ENCODE data around the gene ZNF322.
"Not testable (repeated sequence)": the region's sequence is repeated elsewhere in the genome, so short reads cannot be mapped to it uniquely, and the experiment has no call there.

Gene ZNF322, protein sequence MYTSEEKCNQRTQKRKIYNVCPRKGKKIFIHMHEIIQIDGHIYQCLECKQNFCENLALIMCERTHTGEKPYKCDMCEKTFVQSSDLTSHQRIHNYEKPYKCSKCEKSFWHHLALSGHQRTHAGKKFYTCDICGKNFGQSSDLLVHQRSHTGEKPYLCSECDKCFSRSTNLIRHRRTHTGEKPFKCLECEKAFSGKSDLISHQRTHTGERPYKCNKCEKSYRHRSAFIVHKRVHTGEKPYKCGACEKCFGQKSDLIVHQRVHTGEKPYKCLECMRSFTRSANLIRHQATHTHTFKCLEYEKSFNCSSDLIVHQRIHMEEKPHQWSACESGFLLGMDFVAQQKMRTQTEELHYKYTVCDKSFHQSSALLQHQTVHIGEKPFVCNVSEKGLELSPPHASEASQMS

GRCh38 chr6:26659042-26659999 lies at the start of gene ZNF322:
ZNF322 (minus strand) TSS chr6:26659746; CDS start chr6:26638553, 21,193 bp downstream.
- peak within 1 kb of the TSS; percentile 75 to 96 for H3K4me3 ChIP-seq (ENCODE audit: low read depth in 1 of 2, low read length in 2 of 2)
- H3K9me3 ChIP-seq (ENCODE audit: control insufficient read depth in 1 of 2, low read length in 2 of 2): no peaks in the 10 kb centered on the region
- peak within 1 kb of the TSS; percentile 67 for H3K27ac ChIP-seq (ENCODE audit: low read depth, low read length)
- peaks cover 14 to 24% of the 10 kb centered on the region in 2 donors for H3K4me1 ChIP-seq (ENCODE audit: control insufficient read depth in 1 of 2, insufficient read depth in 2 of 2, low read length in 2 of 2)
- no peaks in the 10 kb centered on the region for H3K27me3 ChIP-seq (ENCODE audit: control insufficient read depth in 1 of 2, insufficient read depth in 2 of 2, low read length in 2 of 2)
- H3K9ac ChIP-seq (ENCODE audit: low read depth in 1 of 2, low read length in 2 of 2): peak within 1 kb of the TSS; percentile 78 to 79
- H3K36me3 ChIP-seq (ENCODE audit: control insufficient read depth in 1 of 2, insufficient read depth in 2 of 2, low read length in 2 of 2): peaks cover 0 to 9% of the 10 kb centered on the region in 2 donors

DNA sequence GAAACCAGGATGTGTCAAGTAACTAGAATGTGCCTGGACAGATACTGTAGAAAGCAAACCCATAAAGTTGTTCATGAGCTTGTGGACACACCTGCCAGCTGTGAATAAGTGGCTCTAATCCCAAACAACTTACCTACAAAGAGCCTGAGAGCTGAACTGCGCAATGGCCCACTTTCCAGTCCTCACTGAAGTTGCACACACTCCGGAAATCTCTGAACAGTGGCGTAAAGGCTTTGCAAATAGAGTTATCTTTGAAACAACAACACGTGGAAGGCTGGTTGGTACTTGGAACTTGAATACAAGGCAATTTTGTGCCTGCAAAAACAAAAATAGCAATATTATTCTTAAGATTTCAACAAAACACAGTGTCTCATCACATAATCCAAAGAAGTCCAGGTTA lies 46.2 kb upstream of the ZNF322 start:
- not testable (repeated sequence) for H3K27ac ChIP-seq (ENCODE audit: low read depth, low read length); H3K27me3 ChIP-seq (ENCODE audit: control insufficient read depth in 1 of 2, insufficient read depth in 2 of 2, low read length in 2 of 2); H3K36me3 ChIP-seq (ENCODE audit: control insufficient read depth in 1 of 2, insufficient read depth in 2 of 2, low read length in 2 of 2)

DNA sequence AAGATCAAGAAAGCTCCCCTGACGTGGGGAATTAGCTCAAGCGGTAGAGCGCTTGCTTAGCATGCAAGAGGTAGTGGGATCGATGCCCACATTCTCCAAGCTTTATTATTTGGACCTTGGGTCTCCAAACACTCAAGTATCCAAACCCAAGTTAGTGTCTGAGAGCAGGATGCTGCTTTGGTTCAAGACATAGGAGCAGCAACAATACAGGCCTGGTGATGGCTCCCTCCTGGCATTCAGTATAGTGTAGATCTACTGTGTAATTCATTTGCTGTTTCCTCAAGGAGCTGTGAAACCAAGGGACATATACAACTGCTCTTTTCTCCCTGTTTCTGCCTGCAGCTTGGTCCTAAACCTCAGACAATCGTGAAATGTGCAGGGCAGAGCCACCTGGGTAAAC lies 45.8 kb upstream of the ZNF322 start:
- not testable (repeated sequence) for H3K4me3 ChIP-seq (ENCODE audit: low read depth in 1 of 2, low read length in 2 of 2); H3K9me3 ChIP-seq (ENCODE audit: control insufficient read depth in 1 of 2, low read length in 2 of 2); H3K27me3 ChIP-seq (ENCODE audit: control insufficient read depth in 1 of 2, insufficient read depth in 2 of 2, low read length in 2 of 2); H3K9ac ChIP-seq (ENCODE audit: low read depth in 1 of 2, low read length in 2 of 2); H3K27ac ChIP-seq (ENCODE audit: low read depth, low read length); H3K4me1 ChIP-seq (ENCODE audit: control insufficient read depth in 1 of 2, insufficient read depth in 2 of 2, low read length in 2 of 2); H3K36me3 ChIP-seq (ENCODE audit: control insufficient read depth in 1 of 2, insufficient read depth in 2 of 2, low read length in 2 of 2)

More for the DNA sequence above, 46.2 kb upstream of the ZNF322 start:
- not testable (repeated sequence) for H3K4me3 ChIP-seq (ENCODE audit: low read depth in 1 of 2, low read length in 2 of 2); H3K4me1 ChIP-seq (ENCODE audit: control insufficient read depth in 1 of 2, insufficient read depth in 2 of 2, low read length in 2 of 2); H3K9me3 ChIP-seq (ENCODE audit: control insufficient read depth in 1 of 2, low read length in 2 of 2); H3K9ac ChIP-seq (ENCODE audit: low read depth in 1 of 2, low read length in 2 of 2)

- H3K9me3 ChIP-seq (ENCODE audit: control insufficient read depth in 1 of 2, low read length in 2 of 2); H3K4me3 ChIP-seq (ENCODE audit: low read depth in 1 of 2, low read length in 2 of 2); H3K4me1 ChIP-seq (ENCODE audit: control insufficient read depth in 1 of 2, insufficient read depth in 2 of 2, low read length in 2 of 2); H3K9ac ChIP-seq (ENCODE audit: low read depth in 1 of 2, low read length in 2 of 2); H3K36me3 ChIP-seq (ENCODE audit: control insufficient read depth in 1 of 2, insufficient read depth in 2 of 2, low read length in 2 of 2); H3K27ac ChIP-seq (ENCODE audit: low read depth, low read length); H3K27me3 ChIP-seq (ENCODE audit: control insufficient read depth in 1 of 2, insufficient read depth in 2 of 2, low read length in 2 of 2): not testable (repeated sequence)
These were observed 41.6 kb upstream of the ZNF322 start for GRCh38 chr6:26701023-26701747.

DNA sequence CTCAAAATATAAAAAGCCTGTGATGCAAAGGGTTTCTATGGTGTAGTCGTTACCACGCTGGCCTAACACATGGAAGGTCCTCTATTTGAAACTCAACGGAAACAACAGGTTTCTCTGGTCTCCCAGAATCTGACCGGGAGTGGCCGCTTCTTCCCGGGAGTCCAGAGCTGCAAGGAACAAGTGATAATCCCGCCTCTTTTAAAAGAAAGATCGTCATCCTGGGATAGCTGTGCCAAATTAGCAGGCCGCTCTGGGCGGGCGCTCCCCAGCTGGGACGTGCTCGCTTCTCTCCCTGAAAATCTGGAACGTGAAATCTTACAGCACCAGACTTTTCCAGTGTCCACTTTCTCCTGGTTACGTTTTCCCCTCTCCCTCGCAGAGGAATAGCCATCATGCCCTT lies 38.0 kb upstream of the ZNF322 start:
- H3K27ac ChIP-seq (ENCODE audit: low read depth, low read length); H3K4me1 ChIP-seq (ENCODE audit: control insufficient read depth in 1 of 2, insufficient read depth in 2 of 2, low read length in 2 of 2); H3K4me3 ChIP-seq (ENCODE audit: low read depth in 1 of 2, low read length in 2 of 2); H3K9me3 ChIP-seq (ENCODE audit: control insufficient read depth in 1 of 2, low read length in 2 of 2); H3K36me3 ChIP-seq (ENCODE audit: control insufficient read depth in 1 of 2, insufficient read depth in 2 of 2, low read length in 2 of 2); H3K27me3 ChIP-seq (ENCODE audit: control insufficient read depth in 1 of 2, insufficient read depth in 2 of 2, low read length in 2 of 2); H3K9ac ChIP-seq (ENCODE audit: low read depth in 1 of 2, low read length in 2 of 2): not testable (repeated sequence)

DNA sequence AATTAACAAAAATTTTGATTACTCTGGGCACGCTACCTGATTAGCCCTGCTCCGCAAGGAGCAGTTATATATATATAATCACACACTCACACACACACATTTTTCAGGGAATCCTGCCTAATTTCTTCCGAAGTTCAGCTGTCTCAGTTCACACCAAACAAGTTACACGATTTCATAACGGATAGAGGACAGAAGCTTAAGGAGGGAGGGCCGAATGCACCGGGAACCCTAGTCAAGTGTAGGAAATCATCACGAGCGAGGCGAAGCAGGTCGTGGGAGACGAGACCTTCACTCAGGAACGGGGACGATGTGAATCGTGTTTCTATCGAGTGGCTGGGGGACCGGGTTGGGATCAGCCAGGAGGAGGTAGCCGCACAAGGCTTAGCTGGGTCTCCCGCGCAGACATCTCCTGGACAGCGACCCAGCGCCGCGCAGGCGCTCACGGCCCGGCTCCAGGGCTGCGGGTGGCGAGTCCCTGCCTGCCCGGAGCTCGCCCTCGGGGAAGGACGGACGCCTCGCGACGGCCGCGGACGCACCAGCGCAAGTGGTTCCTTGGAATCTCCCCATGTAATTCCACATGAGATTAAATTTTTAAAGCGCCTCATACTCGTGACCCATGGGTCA lies 29.9 kb upstream of the ZNF322 start:
- H3K4me1 ChIP-seq (ENCODE audit: control insufficient read depth in 1 of 2, insufficient read depth in 2 of 2, low read length in 2 of 2); H3K9me3 ChIP-seq (ENCODE audit: control insufficient read depth in 1 of 2, low read length in 2 of 2); H3K27ac ChIP-seq (ENCODE audit: low read depth, low read length); H3K4me3 ChIP-seq (ENCODE audit: low read depth in 1 of 2, low read length in 2 of 2); H3K36me3 ChIP-seq (ENCODE audit: control insufficient read depth in 1 of 2, insufficient read depth in 2 of 2, low read length in 2 of 2); H3K27me3 ChIP-seq (ENCODE audit: control insufficient read depth in 1 of 2, insufficient read depth in 2 of 2, low read length in 2 of 2); H3K9ac ChIP-seq (ENCODE audit: low read depth in 1 of 2, low read length in 2 of 2): not testable (repeated sequence)

- H3K4me1 ChIP-seq (ENCODE audit: control insufficient read depth in 1 of 2, insufficient read depth in 2 of 2, low read length in 2 of 2); H3K9me3 ChIP-seq (ENCODE audit: control insufficient read depth in 1 of 2, low read length in 2 of 2); H3K4me3 ChIP-seq (ENCODE audit: low read depth in 1 of 2, low read length in 2 of 2); H3K36me3 ChIP-seq (ENCODE audit: control insufficient read depth in 1 of 2, insufficient read depth in 2 of 2, low read length in 2 of 2); H3K9ac ChIP-seq (ENCODE audit: low read depth in 1 of 2, low read length in 2 of 2); H3K27ac ChIP-seq (ENCODE audit: low read depth, low read length); H3K27me3 ChIP-seq (ENCODE audit: control insufficient read depth in 1 of 2, insufficient read depth in 2 of 2, low read length in 2 of 2): not testable (repeated sequence)
These were observed 23.0 kb upstream of the ZNF322 start for GRCh38 chr6:26682435-26683042.

DNA sequence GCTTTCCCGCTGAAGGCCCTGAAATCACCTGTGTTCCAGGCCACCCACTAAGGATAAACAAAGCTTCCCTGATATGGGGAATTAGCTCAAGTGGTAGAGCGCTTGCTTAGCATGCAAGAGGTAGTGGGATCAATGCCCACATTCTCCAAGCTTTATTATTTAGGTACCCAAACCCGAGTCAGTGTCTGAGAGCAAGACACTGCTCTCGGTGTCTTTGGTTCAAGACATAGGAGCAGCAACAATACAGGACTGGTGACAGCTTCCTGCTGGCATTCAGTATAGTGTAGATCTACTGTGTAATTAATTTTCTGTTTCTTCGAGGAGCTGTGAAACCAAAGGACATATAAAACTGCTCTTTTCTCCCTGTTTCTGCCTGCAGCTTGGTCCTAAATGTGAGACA lies 13.7 kb upstream of the ZNF322 start:
- H3K9me3 ChIP-seq (ENCODE audit: control insufficient read depth in 1 of 2, low read length in 2 of 2): not testable (repeated sequence)

DNA sequence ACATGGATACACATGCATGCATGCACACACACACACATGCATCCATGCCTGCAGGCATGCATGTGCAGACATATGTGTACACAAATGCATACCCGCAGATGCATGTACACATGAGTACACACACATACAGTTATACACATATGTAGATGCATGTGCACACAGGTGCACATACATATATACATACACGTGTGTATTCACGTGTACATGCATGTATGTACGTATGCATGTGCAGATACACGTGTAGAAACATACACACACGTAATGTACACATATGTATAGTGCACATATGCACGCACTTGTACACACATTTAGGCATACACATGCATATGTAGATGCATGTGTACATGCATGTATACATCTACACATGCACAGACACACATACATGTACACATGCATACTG lies 11.0 kb upstream of the ZNF322 start:
- H3K4me1 ChIP-seq (ENCODE audit: control insufficient read depth in 1 of 2, insufficient read depth in 2 of 2, low read length in 2 of 2); H3K27me3 ChIP-seq (ENCODE audit: control insufficient read depth in 1 of 2, insufficient read depth in 2 of 2, low read length in 2 of 2); H3K36me3 ChIP-seq (ENCODE audit: control insufficient read depth in 1 of 2, insufficient read depth in 2 of 2, low read length in 2 of 2); H3K9ac ChIP-seq (ENCODE audit: low read depth in 1 of 2, low read length in 2 of 2); H3K27ac ChIP-seq (ENCODE audit: low read depth, low read length); H3K9me3 ChIP-seq (ENCODE audit: control insufficient read depth in 1 of 2, low read length in 2 of 2); H3K4me3 ChIP-seq (ENCODE audit: low read depth in 1 of 2, low read length in 2 of 2): not testable (repeated sequence)

More for the DNA sequence above, 13.7 kb upstream of the ZNF322 start:
- not testable (repeated sequence) for H3K4me1 ChIP-seq (ENCODE audit: control insufficient read depth in 1 of 2, insufficient read depth in 2 of 2, low read length in 2 of 2); H3K4me3 ChIP-seq (ENCODE audit: low read depth in 1 of 2, low read length in 2 of 2); H3K27ac ChIP-seq (ENCODE audit: low read depth, low read length); H3K9ac ChIP-seq (ENCODE audit: low read depth in 1 of 2, low read length in 2 of 2); H3K36me3 ChIP-seq (ENCODE audit: control insufficient read depth in 1 of 2, insufficient read depth in 2 of 2, low read length in 2 of 2); H3K27me3 ChIP-seq (ENCODE audit: control insufficient read depth in 1 of 2, insufficient read depth in 2 of 2, low read length in 2 of 2)

Data from duodenal mucosa (tissue), 2 donors.